Activated naive CD4-positive, alpha-beta T cell treated with anti-CD3 and anti-CD28 coated beads, Interleukin-2, amount 50 U/mL, for 72 hours (primary cell): ENCODE results near the gene DCTN2. TPM values are rescaled to one million over a fixed set of nuclear protein-coding genes. Genes with fewer than 3 reads are reported as not detected.

Experiments used
- ATAC-seq, 2 donors: fragments of 150-1000 bp; cut with Tn5 transposase; 2 replicates each; pipeline ENCODE4 v1.10.0; 2021; ENCODE audit warnings: mild to moderate bottlenecking in 2 of 2, moderate library complexity in 2 of 2
- DNase-seq, 2 donors: peaks; one replicate each; pipeline ENCODE4 v3.0.0; 2021 to 2022; ENCODE audit warnings: low spot score in 2 of 2
- H3K27ac Mint-ChIP-seq, 2 donors: one replicate each; pipeline ENCODE4 v1.8.0; 2022; ENCODE audit warnings: mild to moderate bottlenecking in 2 of 2, mixed read lengths in 2 of 2
- H3K36me3 Mint-ChIP-seq, 2 donors: one replicate each; pipeline ENCODE4 v1.8.0; 2022; ENCODE audit warnings: mixed read lengths in 2 of 2
- H3K9me3 Mint-ChIP-seq, 2 donors: one replicate each; pipeline ENCODE4 v1.8.0; 2022; ENCODE audit warnings: mixed read lengths in 2 of 2
- total RNA-seq, 2 donors: library from RNA; stranded (reverse); gene quantifications; one replicate each; pipeline ENCODE4 v1.2.3, GENCODE V29; 2022

The DCTN2 gene
- total RNA-seq, 2 donors from 2014 or later = 77.1 to 122 TPM

DNA sequence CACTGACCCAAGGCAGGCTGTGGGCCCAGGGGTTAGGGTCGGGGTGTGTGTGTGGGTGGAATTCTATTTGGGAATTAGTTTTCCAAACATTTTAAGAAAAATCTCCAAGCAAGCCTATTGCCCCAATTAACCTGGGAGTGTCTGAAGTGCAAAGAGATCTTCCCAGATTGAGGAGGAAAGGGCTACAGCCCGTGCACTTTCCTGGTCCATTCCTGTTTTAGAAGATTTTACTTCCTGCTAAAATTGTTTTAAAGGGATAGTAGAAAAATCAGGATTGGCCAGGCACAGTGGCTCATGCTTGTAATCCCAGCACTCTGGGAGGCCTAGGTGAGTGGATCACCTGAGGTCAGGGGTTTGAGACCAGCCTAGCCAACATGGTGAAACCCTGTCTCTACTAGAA lies 5.3 kb downstream of the DCTN2 start:
- ATAC-seq (no peak), DNase-seq (no peak)
- H3K9me3 Mint-ChIP-seq = no peaks in the 10 kb centered on the region
- H3K27ac Mint-ChIP-seq = no peak overlapping the region
- H3K36me3 Mint-ChIP-seq = peaks cover 10 to 11% of the 10 kb centered on the region in 2 donors

DNA sequence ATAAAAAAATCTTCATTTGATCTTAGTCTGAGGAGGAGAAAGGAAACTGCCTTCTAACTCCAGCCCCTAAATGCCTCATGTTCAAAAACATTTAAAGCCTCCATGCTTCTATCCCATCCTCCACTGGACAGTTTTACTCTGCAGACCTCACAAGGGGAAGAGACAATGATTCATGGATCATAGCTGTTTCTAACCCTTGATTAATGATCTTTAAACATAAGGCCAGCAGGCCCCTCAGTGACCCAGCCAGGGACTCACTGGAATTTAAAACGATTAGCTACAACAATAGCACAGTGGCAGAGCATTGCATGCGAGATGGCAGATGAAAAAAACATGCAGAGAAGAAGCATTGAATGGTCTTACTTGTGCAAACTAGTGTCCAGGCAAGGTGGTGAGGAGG lies 6.0 kb downstream of the DCTN2 start:
- ATAC-seq = no peak
- no peak for DNase-seq
- Mint-ChIP-seq H3K9me3 (no peaks in the 10 kb centered on the region), H3K27ac (no peak overlapping the region), H3K36me3 (peaks cover 3 to 4% of the 10 kb centered on the region in 2 donors)

DNA sequence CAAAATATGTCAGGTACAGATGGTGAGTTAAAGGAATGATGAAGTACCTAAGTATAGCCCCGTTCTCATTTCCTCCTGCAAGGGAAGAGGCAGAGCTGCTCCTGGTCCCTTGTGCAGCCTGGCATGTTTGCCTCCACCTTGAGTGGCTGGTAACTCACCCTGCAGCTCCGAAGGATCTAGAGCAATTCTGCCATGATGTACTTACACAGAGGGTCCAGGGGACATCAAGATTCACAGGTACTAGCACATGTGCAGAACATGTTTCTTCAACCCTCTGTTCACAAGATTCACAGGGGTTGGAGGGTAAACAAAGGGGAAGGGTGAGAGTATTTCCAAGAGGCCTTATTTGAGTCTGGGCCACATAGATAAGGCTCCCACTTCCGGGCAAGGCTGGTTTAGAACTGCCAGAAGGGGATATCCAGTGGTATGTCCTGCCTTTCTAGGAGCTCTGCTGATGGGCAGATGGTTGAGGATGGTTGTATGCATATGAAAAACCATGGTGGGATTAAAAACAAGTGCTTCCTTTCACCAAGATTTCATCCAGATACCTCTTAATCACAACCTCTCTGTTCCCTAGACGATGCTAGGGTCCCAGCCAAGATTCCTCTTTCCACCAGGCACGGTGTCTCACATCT lies 7.7 kb downstream of the DCTN2 start:
- H3K9me3 Mint-ChIP-seq = no peaks in the 10 kb centered on the region
- H3K36me3 Mint-ChIP-seq = peaks cover 0 to 6% of the 10 kb centered on the region in 2 donors
- ATAC-seq = peak in 1 of 2 donors; percentile 24
- H3K27ac Mint-ChIP-seq = no peak overlapping the region
- DNase-seq = no peak

DNA sequence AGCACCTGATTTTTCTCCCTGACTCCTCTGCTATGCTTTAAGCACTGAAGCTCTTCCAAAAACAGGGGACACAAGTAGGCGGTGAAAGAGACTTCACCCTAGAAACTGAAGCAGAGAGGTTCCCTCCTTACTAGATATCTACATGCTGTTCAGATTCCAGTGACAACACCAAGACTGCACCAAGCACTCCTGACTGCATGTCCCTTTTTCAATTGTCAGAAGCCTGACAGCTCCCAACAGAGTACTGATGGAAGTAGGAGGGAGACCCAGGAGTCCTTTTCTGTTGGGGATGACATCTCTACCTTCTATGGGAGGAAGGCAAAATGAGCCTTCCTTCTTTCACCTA lies 10.4 kb downstream of the DCTN2 start:
- H3K36me3 Mint-ChIP-seq = peaks cover 6% of the 10 kb centered on the region in 2 donors
- DNase-seq (no peak), ATAC-seq (no peak)
- peak overlapping the region in 1 of 2 donors; percentile 50 for H3K27ac Mint-ChIP-seq
- no peaks in the 10 kb centered on the region for H3K9me3 Mint-ChIP-seq

DNA sequence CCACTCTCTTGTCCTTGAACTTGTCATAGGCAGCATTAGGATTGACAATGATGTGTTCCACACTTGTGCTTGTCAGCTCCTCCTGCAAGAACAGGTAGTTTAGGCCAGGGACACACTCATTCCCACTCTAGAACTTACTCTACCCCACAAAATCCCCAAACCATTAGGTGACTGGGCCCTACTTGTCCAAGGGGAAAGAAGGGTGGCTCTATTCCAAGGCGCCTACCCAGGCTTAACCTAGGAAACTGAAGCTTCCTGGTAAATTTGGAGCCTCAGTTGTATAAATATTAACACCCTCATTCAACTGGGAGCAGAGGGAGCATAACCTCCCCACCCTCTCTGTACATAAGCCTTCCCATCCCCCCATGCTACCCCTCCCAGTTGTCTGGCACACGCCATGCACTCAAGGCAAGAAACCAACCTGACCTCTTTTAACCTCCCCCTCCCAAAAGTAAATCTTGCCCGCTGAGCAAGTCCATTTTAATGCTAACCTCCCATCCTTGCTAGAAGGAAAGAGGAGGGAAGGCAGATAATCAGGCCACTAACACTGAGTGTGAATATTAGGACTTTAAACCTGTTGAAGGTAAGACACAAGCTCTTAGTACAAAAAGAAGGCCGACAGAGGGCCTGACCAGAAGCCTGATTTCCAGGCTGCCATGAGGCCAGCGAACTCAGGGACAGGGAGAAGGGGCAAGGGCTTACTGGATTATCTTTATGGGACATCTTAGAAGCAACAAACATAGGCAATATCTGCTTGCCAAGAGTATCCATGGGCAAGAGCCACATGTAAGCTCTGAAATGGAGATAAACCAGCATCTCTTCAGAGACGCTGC lies 11.0 kb downstream of the DCTN2 start:
- H3K9me3 Mint-ChIP-seq = no peaks in the 10 kb centered on the region
- peaks cover 6% of the 10 kb centered on the region in 2 donors for H3K36me3 Mint-ChIP-seq
- ATAC-seq = no peak
- peak overlapping the region in 1 of 2 donors; percentile 46 for H3K27ac Mint-ChIP-seq
- no peak for DNase-seq

DNA sequence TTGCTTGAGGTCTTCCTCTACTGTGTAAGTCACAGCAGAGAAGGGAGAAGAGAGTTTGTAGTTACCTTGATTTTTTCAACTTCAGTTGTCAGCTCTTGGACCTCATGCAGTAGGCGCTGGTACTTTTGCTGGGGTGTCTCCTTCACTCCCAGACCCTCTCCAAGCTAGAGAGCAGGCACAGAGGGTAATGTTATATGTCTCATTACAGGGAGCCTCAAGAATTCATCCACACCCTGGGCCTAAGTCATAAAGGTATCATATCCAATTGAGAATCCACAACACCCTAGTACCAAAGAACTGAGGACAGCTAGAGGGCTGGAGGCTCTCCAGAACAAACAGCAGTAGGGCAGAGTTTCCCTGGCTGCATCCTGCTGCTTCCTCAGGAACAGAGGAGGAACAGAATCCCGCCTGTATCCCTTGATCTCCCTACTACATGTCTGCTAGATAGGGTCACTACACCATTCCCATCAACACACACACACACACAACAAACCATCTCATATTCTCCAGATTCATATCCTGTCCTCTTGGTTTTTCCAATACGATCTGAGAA lies 11.9 kb downstream of the DCTN2 start:
- H3K36me3 Mint-ChIP-seq = peaks cover 6 to 8% of the 10 kb centered on the region in 2 donors
- DNase-seq = no peak
- H3K27ac Mint-ChIP-seq = peak overlapping the region in 1 of 2 donors; percentile 46
- no peak for ATAC-seq
- no peaks in the 10 kb centered on the region for H3K9me3 Mint-ChIP-seq

DNA sequence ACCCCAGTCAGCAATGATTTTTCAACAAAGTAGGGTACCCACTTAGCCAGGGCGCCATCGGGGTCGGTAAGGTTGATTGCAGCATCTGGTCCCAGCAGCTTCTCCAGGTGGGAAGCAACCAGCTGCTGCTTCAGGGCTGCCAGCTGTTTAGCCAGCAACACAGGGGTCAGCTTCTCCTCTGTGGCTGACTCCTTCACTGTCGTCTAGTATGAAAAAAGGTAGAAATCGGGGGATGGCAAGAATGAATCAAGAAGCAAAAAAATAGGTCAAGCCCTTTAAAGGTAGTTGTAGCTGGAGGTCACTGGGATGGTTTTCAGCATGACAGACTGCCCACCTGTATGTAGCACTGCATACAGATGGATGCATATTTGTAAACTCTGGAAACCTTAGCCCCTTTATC lies 12.7 kb downstream of the DCTN2 start:
- Mint-ChIP-seq H3K27ac (no peak overlapping the region), H3K9me3 (no peaks in the 10 kb centered on the region), H3K36me3 (peaks cover 6 to 16% of the 10 kb centered on the region in 2 donors)
- ATAC-seq = no peak
- no peak for DNase-seq

DNA sequence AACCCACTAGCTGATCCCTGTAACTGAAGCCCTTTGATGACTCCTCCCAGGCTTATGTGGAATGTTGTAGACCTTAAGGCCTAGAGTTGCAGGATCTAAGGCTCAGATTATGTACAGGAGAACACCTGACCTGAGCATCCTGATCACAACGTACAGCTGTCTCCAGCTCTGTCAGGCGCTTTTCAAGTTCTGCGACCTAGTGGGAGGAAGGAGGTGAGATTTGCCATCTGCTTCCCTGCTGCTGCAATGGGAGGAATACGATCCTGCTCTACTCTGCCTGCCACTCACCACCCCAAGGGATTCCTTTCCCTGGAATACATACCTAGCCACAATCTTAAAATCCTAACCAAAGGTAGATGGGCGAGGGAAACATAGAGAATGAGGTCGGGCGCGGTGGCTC lies 13.9 kb downstream of the DCTN2 start:
- Mint-ChIP-seq H3K9me3 (no peaks in the 10 kb centered on the region), H3K27ac (peak overlapping the region; percentile 46 to 76), H3K36me3 (peaks cover 6 to 16% of the 10 kb centered on the region in 2 donors)
- ATAC-seq = no peak
- DNase-seq = no peak

DNA sequence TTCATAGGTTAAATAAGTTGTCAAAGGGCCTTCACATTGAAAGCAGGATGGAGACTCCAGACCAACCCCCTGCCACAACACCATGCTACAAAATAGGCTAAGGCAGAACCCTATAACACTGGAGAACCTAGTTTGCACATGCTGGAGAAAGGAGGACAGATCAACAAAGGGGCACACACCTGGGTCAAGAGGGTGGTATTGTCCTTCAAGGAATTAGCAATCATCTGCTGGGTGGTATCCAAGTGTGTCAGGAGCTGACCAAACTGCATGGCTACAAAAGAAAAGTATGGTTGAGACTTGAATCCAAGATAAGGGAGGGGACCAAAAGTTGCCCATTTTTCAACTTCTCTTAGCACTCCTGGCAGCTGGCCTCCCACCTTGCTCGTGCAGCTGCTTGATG lies 15.2 kb downstream of the DCTN2 start:
- H3K27ac Mint-ChIP-seq = peak overlapping the region in 1 of 2 donors; percentile 13
- H3K9me3 Mint-ChIP-seq = no peaks in the 10 kb centered on the region
- ATAC-seq (no peak), DNase-seq (no peak)
- peaks cover 6 to 16% of the 10 kb centered on the region in 2 donors for H3K36me3 Mint-ChIP-seq

DNA sequence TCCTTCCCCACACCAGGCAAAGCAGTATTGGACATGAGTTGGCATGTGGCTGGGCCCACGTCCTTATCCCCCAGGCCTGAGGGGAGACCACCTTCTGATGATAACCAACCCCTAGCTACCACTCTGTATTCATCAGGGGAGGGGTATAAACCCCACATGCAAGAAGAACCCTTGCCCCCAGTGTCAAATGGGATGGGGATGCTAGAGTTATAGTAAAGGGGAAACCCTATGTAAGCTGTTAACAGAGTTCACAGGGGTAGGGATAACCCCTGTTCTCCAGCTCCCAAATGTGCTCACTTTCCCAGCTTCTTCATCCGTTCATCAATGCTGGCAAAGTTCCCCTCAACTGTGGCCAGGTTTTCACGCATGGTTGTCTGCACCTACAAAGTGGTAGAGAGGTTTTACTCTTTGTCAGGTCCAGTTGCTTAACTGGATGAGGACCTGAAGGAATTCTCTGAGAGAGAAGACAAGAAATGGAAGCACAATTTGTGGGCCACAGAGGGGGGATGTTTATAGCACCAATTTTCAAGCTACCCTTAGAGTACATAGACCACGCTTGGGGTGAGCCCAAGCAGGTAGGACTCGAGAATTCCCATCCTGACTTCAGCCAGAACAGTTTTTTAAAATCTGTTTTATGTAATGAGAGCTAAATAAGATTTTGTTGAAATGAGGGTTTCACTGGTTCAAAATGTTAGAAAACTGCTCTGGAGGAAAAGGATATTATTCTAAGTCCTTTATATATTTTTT lies 16.4 kb downstream of the DCTN2 start:
- ATAC-seq = peak in 1 of 2 donors; percentile 44

DNA sequence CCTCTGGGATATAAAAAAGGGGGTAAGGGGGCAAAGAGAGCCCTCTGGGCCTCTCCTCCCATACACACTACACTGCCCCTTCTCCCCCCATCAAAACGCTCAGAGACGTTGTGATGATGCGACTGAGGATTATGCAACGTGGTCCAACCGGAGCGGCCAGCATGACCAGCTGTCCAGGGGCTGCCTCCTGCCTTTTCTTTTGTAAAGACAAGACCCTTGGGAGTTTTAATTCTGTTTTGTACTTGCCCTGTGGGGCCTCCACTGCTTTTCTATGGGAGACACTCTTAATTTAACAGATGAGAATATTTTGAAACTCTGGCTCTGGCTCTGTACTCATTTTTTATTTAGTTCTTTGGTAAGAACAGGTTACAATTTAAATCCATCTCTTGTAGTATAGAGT lies 17.2 kb downstream of the DCTN2 start:
- peak overlapping the region; percentile 55 to 69 for H3K27ac Mint-ChIP-seq
- H3K36me3 Mint-ChIP-seq = peaks cover 6 to 11% of the 10 kb centered on the region in 2 donors
- DNase-seq (no peak), ATAC-seq (no peak)
- no peaks in the 10 kb centered on the region for H3K9me3 Mint-ChIP-seq

More for the DNA sequence above, 16.4 kb downstream of the DCTN2 start:
- DNase-seq = no peak
- no peaks in the 10 kb centered on the region for H3K9me3 Mint-ChIP-seq
- H3K27ac Mint-ChIP-seq = peak overlapping the region; percentile 55 to 69
- peaks cover 6 to 16% of the 10 kb centered on the region in 2 donors for H3K36me3 Mint-ChIP-seq

DNA sequence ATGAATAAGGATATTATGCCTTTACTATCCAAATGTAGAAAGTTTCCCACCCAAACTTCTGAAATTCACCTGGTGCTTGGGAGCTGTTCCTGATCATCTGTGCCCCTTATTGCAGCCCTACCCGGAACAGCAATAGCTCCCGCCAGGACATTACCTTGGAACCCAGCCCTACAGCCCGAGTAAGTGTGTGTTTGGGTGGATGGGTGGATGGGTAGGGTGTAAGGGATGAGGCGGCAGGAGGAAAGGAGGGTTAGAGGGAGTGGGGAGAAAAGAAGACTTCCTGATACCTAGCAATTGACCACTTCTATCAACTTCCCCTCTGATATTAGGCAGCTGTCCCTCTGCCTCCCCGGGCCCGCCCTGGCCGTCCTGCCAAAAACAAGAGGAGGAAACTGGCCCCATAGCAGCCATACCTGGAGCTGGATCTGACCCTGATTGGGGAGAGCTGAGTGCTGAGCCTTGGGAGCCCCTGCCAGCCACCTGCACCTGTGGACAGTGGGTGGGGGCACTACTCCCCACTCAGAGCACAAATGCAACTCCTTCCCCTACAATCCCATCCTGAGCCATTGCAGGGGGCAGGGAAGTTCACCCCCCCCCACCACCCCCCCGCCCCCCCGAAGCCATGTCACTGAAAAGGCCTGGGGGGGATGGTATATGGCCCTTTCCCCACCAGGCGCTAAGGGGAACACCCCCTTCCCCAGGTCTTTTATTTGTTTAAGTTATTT lies 18.0 kb downstream of the DCTN2 start:
- DNase-seq (no peak), ATAC-seq (no peak)
- H3K36me3 Mint-ChIP-seq = peaks cover 6 to 10% of the 10 kb centered on the region in 2 donors
- no peak overlapping the region for H3K27ac Mint-ChIP-seq
- no peaks in the 10 kb centered on the region for H3K9me3 Mint-ChIP-seq

DNA sequence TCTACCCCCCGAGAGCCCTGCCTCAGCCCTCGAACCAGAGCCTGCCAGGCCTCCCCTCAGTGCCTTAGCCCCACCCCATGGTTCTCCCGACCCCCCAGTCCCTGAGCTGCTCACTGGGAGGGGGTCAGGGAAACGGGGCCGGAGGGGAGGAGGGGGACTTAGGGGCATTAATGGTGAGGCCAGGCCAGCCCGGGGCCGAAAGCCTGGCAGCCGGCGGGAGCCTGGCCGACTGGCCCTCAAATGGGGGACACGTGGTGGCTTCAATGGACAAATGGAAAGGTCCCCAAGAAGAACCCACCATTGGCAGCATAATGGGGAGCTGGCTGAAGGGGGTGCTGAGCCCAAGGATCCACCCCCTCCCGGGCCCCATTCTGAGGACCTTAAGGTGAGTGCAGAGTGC lies 18.8 kb downstream of the DCTN2 start:
- H3K36me3 Mint-ChIP-seq = peaks cover 3 to 10% of the 10 kb centered on the region in 2 donors
- ATAC-seq (no peak), DNase-seq (no peak)
- no peak overlapping the region for H3K27ac Mint-ChIP-seq
- H3K9me3 Mint-ChIP-seq = no peaks in the 10 kb centered on the region

DNA sequence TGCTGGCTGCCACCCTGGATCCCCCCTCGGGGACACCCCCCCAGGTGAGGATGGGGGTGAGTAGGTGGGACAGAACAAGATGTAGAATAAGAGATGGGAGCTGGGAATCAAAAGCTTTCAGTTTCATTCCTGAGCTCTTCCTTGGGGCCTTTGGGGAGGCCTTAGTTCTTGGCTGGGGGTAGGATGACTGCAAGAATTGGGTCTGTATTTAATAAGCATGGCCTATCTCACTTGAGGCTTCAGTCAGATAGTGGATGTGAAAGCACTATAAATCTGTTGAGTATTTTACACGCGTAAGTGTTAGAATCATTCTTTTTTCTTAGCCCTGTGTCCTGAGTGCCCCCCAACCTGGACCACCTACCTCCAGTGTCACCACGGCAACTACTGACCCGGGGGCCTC lies 19.8 kb downstream of the DCTN2 start:
- H3K36me3 Mint-ChIP-seq = peaks cover 0 to 10% of the 10 kb centered on the region in 2 donors
- no peaks in the 10 kb centered on the region for H3K9me3 Mint-ChIP-seq
- ATAC-seq (no peak), DNase-seq (no peak)
- H3K27ac Mint-ChIP-seq = peak overlapping the region; percentile 21 to 60

DNA sequence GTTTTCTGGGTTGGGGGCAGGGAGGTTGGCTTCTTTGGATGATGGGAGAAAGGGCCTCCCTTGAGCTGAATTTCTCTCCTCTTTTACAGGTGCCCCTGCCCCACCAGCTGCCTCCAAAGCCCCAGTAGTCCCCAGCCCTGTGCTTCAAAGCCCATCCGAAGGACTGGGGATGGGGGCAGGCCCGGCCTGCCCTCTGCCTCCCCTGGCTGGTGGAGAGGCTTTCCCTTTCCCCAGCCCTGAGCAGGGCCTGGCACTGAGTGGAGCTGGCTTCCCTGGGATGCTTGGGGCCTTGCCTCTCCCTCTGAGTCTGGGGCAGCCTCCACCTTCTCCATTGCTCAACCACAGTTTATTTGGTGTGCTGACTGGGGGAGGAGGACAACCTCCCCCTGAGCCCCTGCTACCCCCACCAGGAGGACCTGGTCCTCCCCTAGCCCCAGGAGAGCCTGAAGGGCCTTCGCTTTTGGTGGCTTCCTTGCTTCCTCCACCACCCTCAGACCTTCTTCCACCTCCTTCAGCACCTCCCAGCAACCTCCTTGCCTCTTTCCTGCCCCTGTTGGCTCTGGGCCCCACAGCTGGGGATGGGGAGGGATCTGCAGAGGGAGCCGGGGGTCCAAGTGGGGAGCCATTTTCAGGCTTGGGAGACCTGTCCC lies 20.4 kb downstream of the DCTN2 start:
- peak overlapping the region; percentile 49 to 55 for H3K27ac Mint-ChIP-seq

More for the DNA sequence above, 20.4 kb downstream of the DCTN2 start:
- Mint-ChIP-seq H3K9me3 (no peaks in the 10 kb centered on the region), H3K36me3 (peaks cover 0 to 10% of the 10 kb centered on the region in 2 donors)
- no peak for DNase-seq
- ATAC-seq = no peak
